NCI-H446 (cell line): ENCODE measurements around the gene CELF4.

ENCODE experiments used
- DNase-seq, 2 experiments: peaks; one replicate each; lab custom pipeline; 2025; lab: John Stamatoyannopoulos, UW

The CELF4 gene

DNA sequence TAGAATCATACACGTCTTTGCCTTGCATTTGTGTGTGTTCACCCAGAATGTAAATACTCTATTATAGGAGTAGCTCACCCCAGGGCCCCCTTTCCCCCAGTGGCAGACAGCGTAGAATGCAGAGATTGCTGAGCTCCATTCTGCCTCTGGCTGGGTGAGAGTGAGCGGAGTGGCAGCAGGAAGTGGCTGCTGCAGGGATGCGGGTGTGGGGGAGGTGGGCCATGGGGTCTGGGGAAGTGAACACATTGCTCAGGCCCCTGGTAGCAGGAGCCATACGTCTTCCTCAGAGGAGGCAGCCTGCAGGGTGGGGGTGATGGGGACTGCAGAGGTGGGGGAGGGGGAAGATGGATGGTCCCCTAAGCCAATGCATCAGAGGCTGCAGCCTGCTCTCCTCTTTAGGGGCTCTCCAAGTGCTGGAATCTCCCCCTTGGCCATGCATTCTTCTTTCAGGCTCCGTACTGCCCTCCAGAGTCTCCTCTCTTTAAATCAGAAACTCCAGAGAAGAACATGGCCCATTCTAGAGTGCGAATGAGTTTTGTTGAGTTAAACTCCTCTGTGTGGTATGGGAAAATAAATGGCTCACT is 72.2 kb downstream of the CELF4 start:
- no peak for DNase-seq

DNA sequence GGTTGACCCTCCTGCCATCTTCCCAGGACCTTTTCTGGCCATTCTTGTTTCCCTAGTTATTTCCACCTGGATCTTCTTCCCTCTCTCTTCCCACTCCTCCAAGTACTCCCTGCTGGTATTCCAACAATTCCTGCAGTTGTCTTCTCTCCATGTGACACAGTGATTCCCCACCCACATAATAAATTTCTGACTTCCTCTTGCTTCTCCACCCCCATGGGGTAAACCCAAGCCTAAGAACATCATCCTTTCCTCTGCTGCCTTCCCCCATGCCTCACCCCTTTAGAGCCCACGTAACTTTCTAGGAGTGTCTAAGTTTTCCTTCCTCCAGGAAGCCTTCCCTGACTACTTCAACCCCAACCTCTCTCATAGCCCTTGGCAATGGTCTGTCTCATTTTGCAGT is 72.6 kb downstream of the CELF4 start:
- no peak for DNase-seq

DNA sequence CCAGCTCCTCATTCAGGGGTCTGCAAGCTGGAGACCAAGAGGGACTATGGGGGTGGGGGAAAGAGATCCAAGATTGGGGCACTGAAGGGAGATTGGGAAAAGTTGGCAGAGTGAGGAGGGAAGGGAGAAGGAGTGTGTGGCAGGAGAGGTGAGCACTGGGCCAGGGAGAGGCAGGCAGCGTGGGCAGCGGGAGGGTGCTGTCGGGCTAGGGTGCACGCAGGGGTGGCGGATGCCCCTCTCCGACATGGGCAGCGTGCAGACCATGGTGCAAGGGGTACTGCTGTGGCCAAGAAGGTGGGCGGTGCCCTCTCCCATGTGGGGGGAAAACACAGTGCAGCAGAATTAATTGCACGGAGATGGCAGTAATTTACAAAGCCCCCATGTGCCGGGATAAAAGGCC is 74.1 kb downstream of the CELF4 start:
- no peak for DNase-seq

DNA sequence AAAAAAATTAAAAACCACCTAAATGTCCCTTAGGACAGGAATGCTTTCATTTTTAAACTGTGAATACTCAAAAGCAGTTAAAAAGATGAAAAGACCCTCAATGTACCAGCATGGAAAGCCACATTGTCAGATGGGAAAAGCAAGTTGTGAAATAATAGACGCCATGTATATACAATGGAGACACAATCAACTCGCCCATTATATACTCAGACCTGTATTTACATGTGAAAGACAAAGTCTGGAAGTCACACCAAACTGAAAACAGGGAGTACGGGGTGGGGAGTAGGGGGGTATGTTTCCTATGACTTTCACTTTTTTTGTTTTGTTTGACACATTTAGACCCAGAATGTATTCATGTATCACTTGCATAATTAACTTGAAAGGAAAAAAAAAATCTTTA is 75.6 kb downstream of the CELF4 start:
- no peak for DNase-seq

DNA sequence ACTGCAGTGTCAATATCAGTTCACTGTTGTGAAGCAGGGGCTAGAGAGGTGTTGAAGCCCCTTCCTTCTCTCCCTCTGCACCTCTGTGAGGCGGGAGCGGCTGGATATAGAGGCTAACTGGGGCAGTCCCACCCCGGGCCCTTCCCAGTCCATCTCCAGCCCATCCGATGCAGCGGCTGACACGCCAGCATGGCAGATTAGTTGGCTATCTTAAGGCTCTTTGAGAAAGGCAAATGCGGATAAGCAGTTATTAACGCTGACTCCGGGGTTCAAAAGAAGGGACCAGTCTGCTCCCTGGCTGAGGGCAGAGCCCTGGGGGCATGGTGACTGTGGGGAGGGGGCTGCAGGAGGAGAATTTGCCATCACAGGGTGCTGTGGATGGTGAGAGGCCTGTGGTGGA is 76.6 kb downstream of the CELF4 start:
- no peak for DNase-seq

DNA sequence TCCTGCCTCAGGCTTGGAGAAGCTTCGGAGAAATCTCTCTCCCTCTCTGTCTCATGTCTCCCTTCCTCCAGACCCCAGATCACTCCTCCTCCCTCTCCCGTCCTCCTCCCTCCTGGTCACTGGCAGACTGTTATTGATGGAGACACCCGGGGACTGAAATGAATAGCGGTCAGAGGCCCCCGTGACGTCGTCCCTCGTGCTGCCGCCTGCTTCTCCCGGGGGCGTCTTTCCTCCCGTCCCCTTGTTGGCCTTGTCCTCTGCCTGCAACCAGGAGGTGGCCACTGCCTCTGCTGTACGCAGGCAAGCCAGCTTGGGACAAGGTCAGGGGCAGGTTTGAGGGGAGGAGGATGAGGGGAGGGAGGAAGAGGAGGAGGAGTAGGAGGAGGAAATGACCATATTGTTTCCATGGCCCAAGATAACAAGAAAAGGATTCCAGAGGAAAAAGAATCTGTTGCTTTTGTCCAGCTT is 78.2 kb downstream of the CELF4 start:
- DNase-seq, result no peak

DNA sequence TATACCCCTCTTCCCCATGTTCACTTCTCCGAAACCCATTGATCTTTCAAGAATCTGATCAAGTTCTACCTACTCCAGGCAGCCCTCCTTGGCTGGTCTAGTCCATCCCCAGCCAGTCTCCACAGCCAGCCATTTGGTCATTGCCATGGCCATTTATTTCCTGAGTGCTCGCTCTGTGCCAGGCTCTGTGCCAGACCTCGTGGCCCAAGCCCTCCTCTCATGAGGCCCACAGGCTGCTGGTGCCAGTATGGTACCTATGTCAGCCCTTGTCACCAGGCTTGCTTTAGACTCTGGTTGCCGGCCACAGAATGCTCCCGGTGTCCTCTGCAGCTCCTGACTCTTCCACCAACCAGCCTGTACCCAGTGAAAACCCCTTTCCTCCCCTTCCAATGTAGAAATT is 78.8 kb downstream of the CELF4 start:
- DNase-seq, result no peak

DNA sequence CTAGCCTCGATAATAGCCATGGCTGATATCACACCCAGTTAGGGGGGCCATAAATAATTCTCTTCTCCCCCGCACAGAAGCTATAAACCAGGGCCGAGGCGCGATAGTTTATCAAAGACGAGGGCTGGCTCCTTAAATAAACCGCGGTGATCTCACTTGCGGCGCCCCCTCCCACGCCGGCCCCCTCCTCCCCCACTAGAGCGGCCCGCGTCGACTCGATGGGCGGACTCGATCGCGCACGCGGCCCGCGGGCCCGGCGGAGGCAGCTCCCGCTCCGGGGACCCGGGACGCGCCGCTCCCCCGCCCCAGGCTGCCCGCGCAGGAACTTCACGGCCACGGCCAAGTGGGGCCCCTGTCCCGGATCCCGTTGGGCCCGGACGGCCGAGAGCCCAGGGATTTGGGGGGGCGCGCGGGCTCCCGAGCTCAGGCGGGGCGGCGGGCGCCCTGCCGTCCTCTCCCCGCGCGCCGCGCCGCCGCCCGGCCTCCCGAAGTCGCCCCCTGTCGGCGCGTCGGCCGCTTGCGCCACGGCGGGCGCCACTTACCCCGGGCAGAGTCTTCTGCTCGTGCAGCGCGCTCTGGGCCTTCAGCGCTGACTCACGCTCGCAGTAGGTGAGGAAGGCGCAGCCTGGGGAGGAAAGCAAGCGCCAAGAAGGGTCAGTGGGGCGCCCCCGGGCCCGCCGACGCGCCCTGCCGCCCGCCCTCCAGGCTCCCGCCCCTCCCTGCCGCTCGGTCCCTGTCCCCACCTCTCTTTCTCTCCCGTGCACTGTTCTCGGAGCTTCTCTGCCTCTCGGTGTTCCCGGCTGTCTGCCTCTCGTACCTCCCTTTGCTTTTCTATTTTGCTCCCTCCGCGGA is 80.4 kb downstream of the CELF4 start:
- DNase-seq, result no peak

DNA sequence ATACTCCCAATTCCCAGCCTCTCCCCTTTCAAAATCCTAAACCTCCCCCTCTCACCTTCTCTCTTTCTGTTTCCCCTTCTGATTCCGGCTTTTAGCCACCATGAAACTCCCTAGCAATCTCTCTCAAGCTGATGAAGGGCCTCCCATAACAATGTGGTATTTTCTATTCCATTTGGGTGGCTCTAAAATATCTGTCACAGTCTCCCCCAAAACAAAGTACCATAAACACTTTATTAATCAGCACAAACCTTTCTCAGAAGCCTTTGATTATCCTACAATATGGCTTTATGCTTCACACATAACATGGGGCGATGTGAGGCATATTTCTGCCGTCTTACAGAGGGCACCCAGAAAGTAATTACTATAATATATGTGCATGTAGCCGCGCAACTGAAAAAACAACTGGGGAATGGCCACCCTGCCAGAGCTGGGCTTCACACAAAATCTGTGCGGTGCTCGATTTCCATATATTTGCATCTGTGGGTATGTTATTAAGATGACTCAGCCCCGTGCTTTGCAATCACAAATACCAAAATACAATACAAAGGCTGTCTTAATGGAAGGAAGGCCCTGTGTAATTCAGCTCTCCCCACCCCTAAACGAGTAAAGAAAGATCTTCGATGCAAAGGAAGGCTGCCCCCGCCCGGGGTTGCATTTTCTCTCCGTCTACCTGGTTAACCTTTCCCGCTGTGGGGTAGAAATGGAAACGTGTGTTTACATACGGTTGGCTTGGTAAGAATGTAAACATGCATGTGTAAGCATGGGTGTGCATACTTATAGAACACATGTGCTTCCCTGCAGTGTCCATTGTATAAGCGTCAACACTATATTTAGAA is 81.4 kb downstream of the CELF4 start:
- no peak for DNase-seq

DNA sequence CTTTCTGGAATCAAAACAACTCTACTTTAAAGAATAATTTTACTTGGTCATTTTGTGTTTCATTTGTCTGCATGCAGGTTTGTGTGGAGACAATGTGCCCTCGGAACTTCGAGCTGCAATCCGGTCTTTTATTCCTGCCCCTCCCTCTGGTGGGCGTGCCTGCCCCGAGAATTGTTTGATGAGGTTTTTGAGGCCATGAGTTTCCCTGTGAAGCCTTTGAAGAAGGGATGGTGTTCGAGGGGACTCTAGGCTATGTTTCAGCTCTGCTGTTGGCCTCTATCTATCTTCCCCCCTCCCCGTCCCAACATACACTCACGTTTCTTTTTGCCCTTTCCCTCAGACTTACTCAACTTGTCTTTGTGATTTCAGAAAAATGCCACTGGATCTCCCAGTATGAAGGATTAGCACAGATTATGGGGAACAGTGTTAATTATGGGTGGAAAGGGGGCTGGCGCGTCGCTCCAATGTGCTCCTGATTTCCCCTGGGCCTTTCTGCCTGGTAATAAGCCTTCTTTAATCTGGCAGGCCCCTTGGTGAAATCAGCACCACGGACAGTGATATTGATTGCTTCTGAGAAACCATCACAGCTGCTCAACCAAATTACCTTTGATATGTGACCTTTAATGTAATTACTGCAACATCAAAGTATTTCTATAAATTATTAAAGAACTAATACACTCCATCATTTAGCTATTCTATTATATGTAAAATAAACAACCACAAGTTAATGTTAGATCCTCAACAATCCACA is 82.2 kb downstream of the CELF4 start:
- DNase-seq, result no peak

DNA sequence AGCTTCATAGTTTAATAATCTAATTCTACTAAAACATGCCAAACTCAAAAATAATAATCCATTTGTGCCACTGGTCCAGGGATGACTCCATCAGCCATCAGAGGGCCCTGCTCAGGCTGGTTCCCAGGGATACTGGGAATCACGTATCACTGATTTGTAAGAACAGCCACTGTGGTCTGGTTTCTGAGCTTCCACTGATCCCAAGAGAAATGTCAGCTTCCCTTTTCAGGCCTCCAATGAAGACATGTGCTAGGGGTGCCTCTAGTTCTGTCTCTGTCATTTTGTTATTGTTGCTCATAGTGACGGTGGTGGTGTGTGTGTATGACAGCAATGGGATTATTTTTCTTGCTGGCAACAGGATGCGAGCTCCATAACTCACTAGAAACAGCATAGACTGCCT is 83.2 kb downstream of the CELF4 start:
- DNase-seq, result no peak

DNA sequence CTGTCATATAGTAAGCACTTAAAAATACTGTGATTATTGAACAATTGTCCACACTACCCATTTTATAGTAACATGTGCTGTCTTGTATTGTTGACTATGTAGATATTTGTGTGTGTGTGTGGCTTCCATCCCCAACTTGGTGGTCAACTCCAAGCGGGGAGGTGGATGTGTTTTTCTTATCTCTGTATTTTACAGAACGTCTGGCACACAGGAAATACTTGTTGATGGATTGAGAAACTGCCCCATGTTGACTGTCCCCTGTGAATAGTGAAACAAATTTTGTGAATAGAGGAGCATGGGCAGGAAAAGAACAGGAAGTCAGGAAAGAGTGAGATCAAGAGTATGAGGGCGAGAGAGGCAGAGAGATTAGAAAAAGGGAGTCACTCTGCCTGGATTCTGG is 83.6 kb downstream of the CELF4 start:
- no peak for DNase-seq

DNA sequence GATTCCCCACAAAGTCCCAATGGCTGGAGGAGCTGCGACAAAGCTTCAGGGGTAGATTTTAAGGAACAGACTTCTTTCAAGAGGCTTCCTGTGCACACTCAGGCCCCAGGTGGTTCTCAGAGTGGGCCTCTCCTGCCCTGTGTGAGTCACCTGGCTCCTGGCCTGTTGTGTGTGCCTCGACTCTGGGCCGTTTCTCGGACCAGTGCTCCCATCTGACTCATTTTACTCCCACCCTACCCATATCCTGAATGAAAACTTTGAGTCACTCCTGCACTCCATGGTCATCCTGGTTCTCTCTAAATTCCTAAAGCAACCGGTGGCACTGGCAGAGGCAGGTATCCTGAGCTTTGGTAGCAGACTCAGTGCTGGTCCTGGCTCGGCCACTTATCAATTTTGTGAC is 84.1 kb downstream of the CELF4 start:
- DNase-seq, result no peak

DNA sequence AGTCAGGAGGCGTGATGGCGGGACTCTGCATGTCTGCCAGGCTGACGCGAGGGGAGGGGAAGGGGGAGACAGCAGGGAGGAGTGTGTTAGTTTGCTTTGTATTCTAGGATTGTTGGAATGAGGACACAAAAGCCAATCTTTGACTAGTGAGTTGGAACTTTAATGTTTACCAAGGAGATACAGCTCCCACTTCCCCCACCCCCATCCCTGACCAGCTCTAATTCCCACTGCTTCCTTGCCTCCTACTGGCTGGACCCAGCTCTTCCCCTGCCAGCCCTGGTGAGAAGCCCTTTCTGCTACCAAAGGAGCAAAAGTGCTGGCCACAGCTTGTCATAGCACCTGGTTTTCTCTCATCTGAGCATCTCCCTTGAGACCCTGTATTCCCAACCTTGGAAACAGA is 84.5 kb downstream of the CELF4 start:
- no peak for DNase-seq

DNA sequence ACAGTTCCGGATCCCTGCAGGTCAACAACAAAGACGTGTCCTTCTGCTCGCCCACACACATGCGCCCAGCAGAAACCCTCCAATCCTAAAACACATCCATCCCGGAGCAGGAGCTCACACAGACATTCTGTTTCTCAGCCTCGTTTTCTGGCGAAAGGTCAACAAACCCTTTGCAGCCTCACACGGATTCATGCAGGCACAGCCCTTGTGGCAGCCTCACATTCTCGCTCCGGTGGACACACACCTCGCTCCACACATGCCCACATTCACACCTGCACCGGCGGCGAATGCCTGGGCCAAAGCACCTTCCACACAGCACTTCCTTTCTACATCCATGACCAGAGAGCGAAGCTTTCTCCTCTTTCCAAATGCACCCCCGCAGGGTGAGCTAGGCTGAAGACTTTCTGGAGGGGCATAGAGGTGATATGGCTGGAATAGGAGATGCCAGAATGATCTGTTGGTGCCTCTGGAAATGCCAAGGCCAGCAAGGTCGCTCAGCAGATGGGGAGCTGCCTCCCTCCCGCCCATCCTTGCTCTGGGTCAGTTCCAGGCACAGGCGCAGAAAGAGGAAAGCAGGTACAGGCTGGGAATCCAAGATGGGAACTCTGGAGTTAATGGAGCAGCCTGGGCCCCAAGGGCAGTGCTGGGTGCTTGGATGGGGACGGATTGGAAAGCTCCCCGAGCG is 88.8 kb downstream of the CELF4 start:
- DNase-seq, result no peak

DNA sequence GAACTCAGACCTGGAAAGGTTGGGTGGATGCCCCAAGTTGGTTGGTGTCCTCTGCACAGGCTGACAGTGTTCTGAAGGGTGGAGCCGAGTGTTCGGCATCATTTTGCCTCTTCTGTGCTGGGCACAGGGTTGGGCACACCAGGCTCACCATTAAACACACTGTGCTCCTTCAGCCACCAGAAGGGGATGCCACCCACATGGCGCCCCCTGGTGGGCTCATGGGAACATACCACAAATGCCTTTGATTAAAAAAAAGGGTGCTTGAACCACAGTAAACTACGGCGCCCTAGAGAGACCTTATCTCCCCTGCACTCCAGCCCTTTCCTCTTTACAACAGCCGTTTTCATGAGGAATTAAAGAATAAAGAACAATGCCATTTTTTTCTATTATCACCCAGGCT is 89.4 kb downstream of the CELF4 start:
- DNase-seq, result peak; percentile 7 to 30

DNA sequence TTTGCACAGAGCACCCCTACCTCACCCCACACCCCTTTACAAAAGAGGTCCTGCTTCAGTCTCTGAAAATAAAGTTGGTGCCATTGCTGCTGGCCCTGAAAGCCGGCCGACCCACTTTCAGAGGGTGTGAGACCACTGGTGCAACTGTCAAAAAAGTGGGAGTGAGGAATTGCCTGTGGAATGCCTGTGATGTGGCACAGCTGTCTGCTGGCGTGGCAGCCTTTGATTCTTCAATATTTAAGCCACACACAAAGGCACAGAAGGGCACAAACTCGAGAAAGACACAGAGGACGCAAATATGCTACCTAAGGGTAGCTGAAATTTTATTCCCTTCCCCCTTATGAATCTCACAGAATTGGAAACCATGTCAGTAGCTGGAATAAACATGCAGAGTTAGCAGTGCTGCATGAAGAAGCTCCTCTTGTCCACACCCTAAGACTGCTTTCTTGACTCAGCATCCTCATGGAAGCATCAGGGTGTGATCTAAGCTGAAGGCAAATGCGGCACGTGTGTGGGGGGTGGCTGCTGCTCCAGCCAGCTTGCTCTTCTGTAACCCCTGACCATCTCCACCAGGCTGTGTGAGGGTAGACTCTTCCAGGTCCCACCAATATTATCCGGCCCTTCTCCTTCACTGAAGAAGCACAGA is 92.3 kb downstream of the CELF4 start:
- DNase-seq, result no peak

DNA sequence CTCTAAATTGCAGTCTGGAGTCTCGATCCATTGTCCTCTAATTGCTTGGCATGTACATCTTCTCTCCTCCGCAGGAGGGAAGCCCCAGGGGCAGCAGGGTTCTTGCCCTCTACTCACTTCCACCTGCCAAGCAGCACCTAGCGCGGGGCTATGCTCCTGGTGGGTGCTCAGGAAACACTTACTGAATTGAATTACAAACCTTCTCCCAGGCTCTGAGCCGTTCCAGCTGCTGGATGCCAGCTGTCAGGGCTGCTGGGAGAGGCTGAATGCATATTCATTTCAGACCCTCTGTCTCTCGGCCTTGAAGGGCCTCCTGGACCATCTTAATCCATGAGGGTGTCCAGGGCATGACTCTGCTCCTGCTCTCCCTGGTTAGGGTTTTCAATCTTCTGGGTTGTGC is 94.0 kb downstream of the CELF4 start:
- no peak for DNase-seq

DNA sequence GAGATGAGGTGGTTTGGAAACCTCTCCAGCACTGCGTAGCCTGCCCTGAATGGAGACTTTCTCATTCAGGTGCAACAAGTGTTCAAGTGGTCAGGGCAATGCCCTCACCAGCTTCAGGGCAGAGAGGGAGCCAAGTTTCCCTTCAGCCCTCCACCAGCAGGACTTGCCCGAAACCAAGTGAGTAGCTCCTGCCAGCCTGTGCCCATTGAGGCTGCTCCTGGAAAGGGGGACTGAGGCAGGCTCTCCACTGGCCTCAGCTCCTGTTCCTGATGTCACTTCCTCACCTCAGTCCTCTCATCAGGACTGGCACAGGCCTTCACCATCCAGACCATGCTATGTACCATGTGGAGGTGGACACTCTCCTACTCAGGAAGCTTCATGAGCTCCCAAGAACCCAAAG is 94.6 kb downstream of the CELF4 start:
- no peak for DNase-seq

DNA sequence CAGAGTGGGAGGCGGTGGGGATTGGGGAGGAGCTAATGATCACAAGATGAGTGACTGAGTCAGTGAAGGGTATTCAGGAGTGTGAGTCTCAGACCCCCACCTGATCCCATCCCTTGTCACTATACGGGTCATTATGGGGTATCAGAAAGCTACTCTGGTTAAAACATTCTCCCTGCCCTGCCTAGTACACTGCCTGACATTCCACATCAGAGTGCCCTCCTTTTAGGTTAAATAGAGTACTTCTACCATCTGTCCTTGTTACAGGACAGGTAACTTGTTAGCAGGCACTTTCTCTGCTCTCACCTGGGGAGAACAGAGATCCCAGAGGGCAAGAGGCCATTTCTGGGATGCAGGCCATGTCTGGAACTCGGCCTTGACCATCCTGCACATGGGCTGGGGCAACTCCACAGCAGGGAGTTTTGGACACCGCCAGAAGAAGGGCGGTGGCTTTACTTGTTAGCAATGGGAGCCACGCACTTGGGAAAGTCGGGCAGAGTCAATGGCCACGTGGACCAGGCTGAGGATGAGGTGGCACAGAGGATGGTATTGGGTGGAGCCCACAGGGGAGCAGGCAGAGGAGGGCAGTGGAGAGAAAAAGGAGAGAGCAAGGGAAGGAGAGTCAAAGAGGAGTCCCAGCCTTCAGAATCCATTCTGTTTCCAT is 98.5 kb downstream of the CELF4 start:
- no peak for DNase-seq

DNA sequence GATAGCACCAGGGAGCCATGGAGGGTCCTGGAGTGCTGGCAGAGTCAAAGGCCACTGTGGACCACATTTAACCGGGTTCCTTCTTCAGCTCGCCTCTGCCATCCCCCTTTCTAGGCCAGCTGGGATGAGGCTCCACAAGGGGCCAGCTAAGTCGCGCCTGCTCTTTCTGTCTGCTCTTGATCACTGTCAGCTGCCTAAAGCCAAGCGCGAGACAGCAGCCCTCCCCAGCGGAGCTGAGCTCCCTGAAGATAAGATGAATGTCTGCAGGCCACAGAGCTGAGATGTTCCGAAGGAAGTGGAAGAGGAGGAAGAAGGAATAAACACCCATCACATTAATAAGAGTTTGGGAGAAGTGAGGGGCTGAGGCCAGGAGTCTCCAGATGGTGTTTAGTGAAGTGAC is 99.6 kb downstream of the CELF4 start:
- DNase-seq, result no peak
